ENCODE measurements around the gene C4BPA. TPM values are rescaled to one million over a fixed set of nuclear protein-coding genes. Genes with fewer than 3 reads are reported as not detected.

The C4BPA gene
- total and polyA plus RNA-seq, 10 of the 15 experiments (the other 5 are each of a cell fraction or from before 2014, with no cell fraction given): 0.31 TPM; not detected in 9

DNA sequence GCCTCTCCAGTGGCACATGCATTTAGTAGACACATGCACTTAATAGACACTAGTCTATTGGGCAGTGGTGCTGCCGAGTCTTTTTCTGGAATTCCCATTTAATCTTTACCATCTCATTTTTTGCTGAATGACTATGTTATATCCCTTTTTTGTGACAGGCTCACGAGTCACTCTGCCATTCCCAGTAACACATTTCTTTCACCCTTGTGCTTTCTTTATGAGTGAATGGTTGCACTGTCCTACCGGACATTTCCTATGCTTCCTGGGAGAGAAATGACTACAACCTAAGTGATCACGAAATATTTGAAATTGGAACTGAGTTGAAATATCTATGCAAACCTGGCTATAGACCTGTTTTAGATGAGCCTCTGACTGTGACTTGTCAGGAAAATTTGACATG is 70.9 kb downstream of the C4BPA start:
- Histone ChIP-seq H3K4me3 (no peak overlapping the region), H3K79me2 (ENCODE audit: control insufficient read depth, insufficient read depth, low read length) (no peaks in the 10 kb centered on the region), H3K9ac (ENCODE audit: control insufficient read depth, insufficient read depth, low read length) (no peak overlapping the region), H3K27me3 (replicated peaks in 1 of 2; ENCODE audit: control insufficient read depth in 2 of 2, insufficient read depth in 2 of 2, low read length in 1 of 2) (no peaks in the 10 kb centered on the region; a peak in 1 of 4 replicates), H2AFZ (ENCODE audit: control insufficient read depth, low read depth, low read length) (no peak overlapping the region), H4K20me1 (ENCODE audit: control insufficient read depth, insufficient read depth) (no peaks in the 10 kb centered on the region), H3K4me1 (ENCODE audit: control insufficient read depth, insufficient read depth, low read length) (no peaks in the 10 kb centered on the region), H3K27ac (ENCODE audit: control insufficient read depth, insufficient read depth) (no peak overlapping the region), H3K4me2 (ENCODE audit: control insufficient read depth, insufficient read depth) (no peak overlapping the region), H3K9me3 (replicated peaks; ENCODE audit: control insufficient read depth, insufficient read depth, low read length) (no peaks in the 10 kb centered on the region), H3K36me3 (ENCODE audit: control insufficient read depth in 2 of 2, insufficient read depth in 2 of 2, low read length in 1 of 2) (no peaks in the 10 kb centered on the region)
- ChIA-PET SMC1A (ENCODE audit: uncharacterized antibody, unreplicated experiment) (no interaction called here), RAD21 (ENCODE audit: unreplicated experiment) (no interaction called here), POLR2A (no interaction called here), CTCF (no interaction called here)
- BruUV-seq (replicated peaks): no TSS peak
- TF ChIP-seq BCL11A (IDR thresholded peaks at IDR 0.05; ENCODE audit: low read depth, low read length) (no peak), NFYA (IDR thresholded peaks at IDR 0.05; ENCODE audit: borderline replicate concordance, low read depth, low read length) (no peak), ZNF622 (IDR thresholded peaks at IDR 0.05) (no peak), CHD1 (IDR thresholded peaks at IDR 0.05; ENCODE audit: low read depth, low read length) (no peak), MEF2B (IDR thresholded peaks at IDR 0.05; ENCODE audit: partially characterized antibody, poor library complexity, severe bottlenecking) (no peak), POU2F2 (IDR thresholded peaks at IDR 0.05; ENCODE audit: borderline replicate concordance, low read depth, low read length) (no peak), FOS (IDR thresholded peaks at IDR 0.05; ENCODE audit: borderline replicate concordance, extremely low read depth, insufficient read length) (no peak), NBN (IDR thresholded peaks at IDR 0.05) (no peak)
- in situ Hi-C loops (cut with MboI): no loop called here
- intact Hi-C loops (cut with micrococcal nuclease; ENCODE audit: unreplicated experiment): no loop called here
- FAIRE-seq (no peak), DNase-seq (ENCODE audit: low read depth, low spot score) (no peak), ATAC-seq (no peak)
- WGBS (ENCODE audit: insufficient coverage, insufficient replicate concordance, low lambda C conversion rate, missing lambda C conversion rate): 61% methylated on average over 4 of the region's 4 CpGs

- ChIA-PET RAD21 (ENCODE audit: unreplicated experiment) (no interaction called here), CTCF (interaction anchor here (1.6 kb wide), 1 partner anchor 226 kb away, joined by 5 read pairs; no protein-coding TSS in a partner anchor), POLR2A (no interaction called here), SMC1A (ENCODE audit: uncharacterized antibody, unreplicated experiment) (no interaction called here)
- no TSS peak for BruUV-seq (replicated peaks)
- ATAC-seq: no peak
- Histone ChIP-seq H3K4me3 (no peak overlapping the region), H3K27me3 (replicated peaks in 1 of 2; ENCODE audit: control insufficient read depth in 2 of 2, insufficient read depth in 2 of 2, low read length in 1 of 2) (no peaks in the 10 kb centered on the region; a peak in 1 of 4 replicates), H3K79me2 (ENCODE audit: control insufficient read depth, insufficient read depth, low read length) (no peaks in the 10 kb centered on the region), H2AFZ (ENCODE audit: control insufficient read depth, low read depth, low read length) (no peak overlapping the region), H4K20me1 (ENCODE audit: control insufficient read depth, insufficient read depth) (no peaks in the 10 kb centered on the region), H3K9ac (ENCODE audit: control insufficient read depth, insufficient read depth, low read length) (no peak overlapping the region), H3K36me3 (ENCODE audit: control insufficient read depth in 2 of 2, insufficient read depth in 2 of 2, low read length in 1 of 2) (no peaks in the 10 kb centered on the region), H3K4me1 (ENCODE audit: control insufficient read depth, insufficient read depth, low read length) (no peaks in the 10 kb centered on the region), H3K9me3 (replicated peaks; ENCODE audit: control insufficient read depth, insufficient read depth, low read length) (no peaks in the 10 kb centered on the region), H3K27ac (ENCODE audit: control insufficient read depth, insufficient read depth) (no peak overlapping the region), H3K4me2 (ENCODE audit: control insufficient read depth, insufficient read depth) (no peak overlapping the region)
- in situ Hi-C loops (cut with MboI): no loop called here
- intact Hi-C loops (cut with micrococcal nuclease; ENCODE audit: unreplicated experiment): no loop called here
- FAIRE-seq: no peak
- TF ChIP-seq, protein P1, sequence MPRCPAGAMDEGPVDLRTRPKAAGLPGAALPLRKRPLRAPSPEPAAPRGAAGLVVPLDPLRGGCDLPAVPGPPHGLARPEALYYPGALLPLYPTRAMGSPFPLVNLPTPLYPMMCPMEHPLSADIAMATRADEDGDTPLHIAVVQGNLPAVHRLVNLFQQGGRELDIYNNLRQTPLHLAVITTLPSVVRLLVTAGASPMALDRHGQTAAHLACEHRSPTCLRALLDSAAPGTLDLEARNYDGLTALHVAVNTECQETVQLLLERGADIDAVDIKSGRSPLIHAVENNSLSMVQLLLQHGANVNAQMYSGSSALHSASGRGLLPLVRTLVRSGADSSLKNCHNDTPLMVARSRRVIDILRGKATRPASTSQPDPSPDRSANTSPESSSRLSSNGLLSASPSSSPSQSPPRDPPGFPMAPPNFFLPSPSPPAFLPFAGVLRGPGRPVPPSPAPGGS (IDR thresholded peaks at IDR 0.05; ENCODE audit: borderline replicate concordance, insufficient read depth, low read depth, low read length, poor library complexity, severe bottlenecking): no peak
- no peak for TF ChIP-seq EZH2 (IDR thresholded peaks at IDR 0.05; ENCODE audit: borderline replicate concordance, control insufficient read depth, low read depth, low read length)
- TF ChIP-seq, protein P2, sequence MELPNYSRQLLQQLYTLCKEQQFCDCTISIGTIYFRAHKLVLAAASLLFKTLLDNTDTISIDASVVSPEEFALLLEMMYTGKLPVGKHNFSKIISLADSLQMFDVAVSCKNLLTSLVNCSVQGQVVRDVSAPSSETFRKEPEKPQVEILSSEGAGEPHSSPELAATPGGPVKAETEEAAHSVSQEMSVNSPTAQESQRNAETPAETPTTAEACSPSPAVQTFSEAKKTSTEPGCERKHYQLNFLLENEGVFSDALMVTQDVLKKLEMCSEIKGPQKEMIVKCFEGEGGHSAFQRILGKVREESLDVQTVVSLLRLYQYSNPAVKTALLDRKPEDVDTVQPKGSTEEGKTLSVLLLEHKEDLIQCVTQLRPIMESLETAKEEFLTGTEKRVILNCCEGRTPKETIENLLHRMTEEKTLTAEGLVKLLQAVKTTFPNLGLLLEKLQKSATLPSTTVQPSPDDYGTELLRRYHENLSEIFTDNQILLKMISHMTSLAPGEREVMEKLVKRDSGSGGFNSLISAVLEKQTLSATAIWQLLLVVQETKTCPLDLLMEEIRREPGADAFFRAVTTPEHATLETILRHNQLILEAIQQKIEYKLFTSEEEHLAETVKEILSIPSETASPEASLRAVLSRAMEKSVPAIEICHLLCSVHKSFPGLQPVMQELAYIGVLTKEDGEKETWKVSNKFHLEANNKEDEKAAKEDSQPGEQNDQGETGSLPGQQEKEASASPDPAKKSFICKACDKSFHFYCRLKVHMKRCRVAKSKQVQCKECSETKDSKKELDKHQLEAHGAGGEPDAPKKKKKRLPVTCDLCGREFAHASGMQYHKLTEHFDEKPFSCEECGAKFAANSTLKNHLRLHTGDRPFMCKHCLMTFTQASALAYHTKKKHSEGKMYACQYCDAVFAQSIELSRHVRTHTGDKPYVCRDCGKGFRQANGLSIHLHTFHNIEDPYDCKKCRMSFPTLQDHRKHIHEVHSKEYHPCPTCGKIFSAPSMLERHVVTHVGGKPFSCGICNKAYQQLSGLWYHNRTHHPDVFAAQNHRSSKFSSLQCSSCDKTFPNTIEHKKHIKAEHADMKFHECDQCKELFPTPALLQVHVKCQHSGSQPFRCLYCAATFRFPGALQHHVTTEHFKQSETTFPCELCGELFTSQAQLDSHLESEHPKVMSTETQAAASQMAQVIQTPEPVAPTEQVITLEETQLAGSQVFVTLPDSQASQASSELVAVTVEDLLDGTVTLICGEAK (IDR thresholded peaks at IDR 0.05; ENCODE audit: borderline replicate concordance): no peak
- WGBS (ENCODE audit: insufficient coverage, insufficient replicate concordance, low lambda C conversion rate, missing lambda C conversion rate): 50% methylated on average over 2 of the region's 2 CpGs
- DNase-seq (ENCODE audit: low read depth, low spot score): no peak
Observed at GRCh38 chr1:207179036-207179435, 75.0 kb downstream of the C4BPA start.
